ENCODE measurements around the gene ADARB2. TPM values are rescaled to one million over a fixed set of nuclear protein-coding genes. Genes with fewer than 3 reads are reported as not detected.

The ADARB2 gene
- total and polyA plus RNA-seq, 2 donors (not counting 1 experiment from before 2014, with no cell fraction given), result not detected

DNA sequence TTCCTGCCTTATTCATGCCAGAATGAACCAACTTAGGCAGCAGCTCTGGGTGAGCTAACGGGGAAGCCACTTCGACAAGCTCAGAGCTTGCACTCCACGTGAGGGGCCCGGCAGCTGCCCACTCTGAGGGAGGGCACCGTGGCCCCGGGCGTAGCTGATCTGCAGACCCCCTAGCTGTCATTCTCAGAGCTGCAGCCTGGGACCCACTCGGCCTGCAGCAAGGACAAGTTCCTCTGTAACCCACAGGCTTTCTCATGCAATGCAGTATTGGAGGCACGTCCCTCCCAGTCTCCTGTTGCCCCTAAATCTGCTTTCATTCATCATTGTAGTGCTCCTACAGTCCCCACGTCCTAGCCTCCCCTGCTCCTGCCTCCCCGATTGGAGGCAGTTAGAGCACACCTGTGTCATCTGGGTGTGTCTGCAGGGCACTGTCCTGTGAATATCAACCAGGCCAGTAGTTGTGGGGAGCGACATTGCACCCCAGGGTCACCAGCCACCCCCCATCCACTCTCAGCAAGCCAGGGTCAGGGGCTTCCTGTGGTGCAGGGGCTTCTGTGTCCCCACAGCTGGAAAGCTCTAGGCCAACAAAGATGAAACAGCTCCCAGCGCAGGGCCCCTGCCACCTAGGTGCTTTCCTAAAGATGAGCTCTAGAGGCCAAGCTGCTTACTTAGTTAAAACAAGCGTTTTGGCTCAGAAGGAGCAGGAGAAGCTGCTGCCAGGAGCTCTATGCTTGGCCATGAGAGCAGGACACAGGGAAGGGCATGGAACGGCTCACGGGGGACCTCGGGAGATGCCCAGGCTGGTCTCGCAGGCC lies 333.6 kb downstream of the ADARB2 start:
- no peak overlapping the region for H3K27ac ChIP-seq (ENCODE audit: insufficient read depth, low read length)
- no peak for DNase-seq (ENCODE audit: low read depth in 2 of 2)
- H4K20me1 ChIP-seq (ENCODE audit: control insufficient read depth, extremely low read depth, insufficient read depth, low read length), result no peaks in the 10 kb centered on the region
- H3K9ac ChIP-seq (ENCODE audit: insufficient read depth, low read length), result no peak overlapping the region
- TF ChIP-seq, protein P1, sequence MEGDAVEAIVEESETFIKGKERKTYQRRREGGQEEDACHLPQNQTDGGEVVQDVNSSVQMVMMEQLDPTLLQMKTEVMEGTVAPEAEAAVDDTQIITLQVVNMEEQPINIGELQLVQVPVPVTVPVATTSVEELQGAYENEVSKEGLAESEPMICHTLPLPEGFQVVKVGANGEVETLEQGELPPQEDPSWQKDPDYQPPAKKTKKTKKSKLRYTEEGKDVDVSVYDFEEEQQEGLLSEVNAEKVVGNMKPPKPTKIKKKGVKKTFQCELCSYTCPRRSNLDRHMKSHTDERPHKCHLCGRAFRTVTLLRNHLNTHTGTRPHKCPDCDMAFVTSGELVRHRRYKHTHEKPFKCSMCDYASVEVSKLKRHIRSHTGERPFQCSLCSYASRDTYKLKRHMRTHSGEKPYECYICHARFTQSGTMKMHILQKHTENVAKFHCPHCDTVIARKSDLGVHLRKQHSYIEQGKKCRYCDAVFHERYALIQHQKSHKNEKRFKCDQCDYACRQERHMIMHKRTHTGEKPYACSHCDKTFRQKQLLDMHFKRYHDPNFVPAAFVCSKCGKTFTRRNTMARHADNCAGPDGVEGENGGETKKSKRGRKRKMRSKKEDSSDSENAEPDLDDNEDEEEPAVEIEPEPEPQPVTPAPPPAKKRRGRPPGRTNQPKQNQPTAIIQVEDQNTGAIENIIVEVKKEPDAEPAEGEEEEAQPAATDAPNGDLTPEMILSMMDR (conservative IDR thresholded peaks at IDR 0.05 in 1 of 2, IDR thresholded peaks at IDR 0.05 in 1 of 2; ENCODE audit: low read depth in 1 of 2, low read length in 2 of 2), result no peak
- TF ChIP-seq EZH2 (IDR thresholded peaks at IDR 0.05; ENCODE audit: low read length, missing control alignments), result no peak
- H2AFZ ChIP-seq (ENCODE audit: low read length), result no peak overlapping the region
- H3K36me3 ChIP-seq (ENCODE audit: control insufficient read depth, insufficient read depth, low read length), result no peaks in the 10 kb centered on the region
- H3K4me3 ChIP-seq (replicated peaks in 1 of 4; ENCODE audit: control extremely low read depth in 1 of 4, insufficient read depth in 1 of 4, low read depth in 3 of 4, low read length in 4 of 4), result no peak overlapping the region
- H3K79me2 ChIP-seq (ENCODE audit: control insufficient read depth, insufficient read depth, low read length), result no peaks in the 10 kb centered on the region
- H3K27me3 ChIP-seq (ENCODE audit: control insufficient read depth, insufficient read depth, low read length), result no peaks in the 10 kb centered on the region
- H3K4me2 ChIP-seq (ENCODE audit: extremely low read depth, insufficient read depth, low read length), result no peak overlapping the region
- H3K9me3 ChIP-seq (ENCODE audit: control insufficient read depth, insufficient read depth, low read depth, low read length), result no peaks in the 10 kb centered on the region
- no peaks in the 10 kb centered on the region for H3K4me1 ChIP-seq (ENCODE audit: control insufficient read depth, extremely low read depth, insufficient read depth, low read length)

- Histone ChIP-seq H3K4me3 (replicated peaks in 1 of 4; ENCODE audit: control extremely low read depth in 1 of 4, insufficient read depth in 1 of 4, low read depth in 3 of 4, low read length in 4 of 4) (no peak overlapping the region), H3K79me2 (ENCODE audit: control insufficient read depth, insufficient read depth, low read length) (no peaks in the 10 kb centered on the region), H3K9me3 (ENCODE audit: control insufficient read depth, insufficient read depth, low read depth, low read length) (no peaks in the 10 kb centered on the region), H3K9ac (ENCODE audit: insufficient read depth, low read length) (no peak overlapping the region), H4K20me1 (ENCODE audit: control insufficient read depth, extremely low read depth, insufficient read depth, low read length) (no peaks in the 10 kb centered on the region), H3K27ac (ENCODE audit: insufficient read depth, low read length) (no peak overlapping the region), H2AFZ (ENCODE audit: low read length) (no peak overlapping the region), H3K27me3 (ENCODE audit: control insufficient read depth, insufficient read depth, low read length) (no peaks in the 10 kb centered on the region), H3K36me3 (ENCODE audit: control insufficient read depth, insufficient read depth, low read length) (no peaks in the 10 kb centered on the region), H3K4me1 (ENCODE audit: control insufficient read depth, extremely low read depth, insufficient read depth, low read length) (no peaks in the 10 kb centered on the region), H3K4me2 (ENCODE audit: extremely low read depth, insufficient read depth, low read length) (no peak overlapping the region)
- DNase-seq (ENCODE audit: low read depth in 2 of 2), result no peak
- TF ChIP-seq, protein P1 (conservative IDR thresholded peaks at IDR 0.05 in 1 of 2, IDR thresholded peaks at IDR 0.05 in 1 of 2; ENCODE audit: low read depth in 1 of 2, low read length in 2 of 2), result no peak
- no peak for TF ChIP-seq EZH2 (IDR thresholded peaks at IDR 0.05; ENCODE audit: low read length, missing control alignments)
These were observed 334.4 kb downstream of the ADARB2 start for GRCh38 chr10:1402816-1403507.

DNA sequence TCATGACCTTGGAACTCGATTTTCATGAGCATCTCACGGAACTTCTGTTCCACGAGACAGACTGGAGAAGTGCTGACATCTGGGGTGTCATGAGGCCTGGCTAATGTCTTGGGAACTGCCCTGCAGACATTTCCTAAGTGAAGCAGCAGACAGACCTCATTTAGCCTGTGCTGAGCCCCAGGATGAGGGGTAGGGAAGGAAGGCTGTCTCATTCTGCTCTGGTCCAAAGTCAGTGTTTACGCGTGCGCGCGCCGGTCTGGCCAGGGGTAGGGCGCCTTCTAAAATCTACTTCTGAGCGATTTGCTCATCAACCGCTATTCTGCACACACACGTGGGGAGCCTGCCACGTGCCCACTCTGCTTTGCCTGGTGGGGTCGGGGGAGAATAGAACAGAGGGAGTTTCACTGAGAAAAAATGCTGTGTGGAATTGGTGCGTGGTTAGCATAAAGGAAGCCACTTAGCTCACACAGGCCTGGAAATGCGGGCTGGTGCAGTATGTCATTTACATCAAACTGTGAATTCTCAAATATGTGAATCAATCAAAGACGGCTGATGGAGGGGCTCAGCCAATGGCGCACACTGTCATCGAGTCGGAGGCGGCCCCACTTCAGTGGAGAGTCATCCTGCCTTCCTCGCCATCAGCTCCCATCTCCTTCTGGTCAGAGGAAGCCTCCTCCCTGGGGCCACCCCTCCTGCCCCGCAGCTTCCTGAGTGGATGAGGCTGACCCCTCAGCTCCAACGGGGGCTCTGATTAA lies 335.1 kb downstream of the ADARB2 start:
- H2AFZ ChIP-seq (ENCODE audit: low read length), result no peak overlapping the region
- no peaks in the 10 kb centered on the region for H3K36me3 ChIP-seq (ENCODE audit: control insufficient read depth, insufficient read depth, low read length)
- no peaks in the 10 kb centered on the region for H4K20me1 ChIP-seq (ENCODE audit: control insufficient read depth, extremely low read depth, insufficient read depth, low read length)
- H3K4me2 ChIP-seq (ENCODE audit: extremely low read depth, insufficient read depth, low read length), result no peak overlapping the region
- no peaks in the 10 kb centered on the region for H3K9me3 ChIP-seq (ENCODE audit: control insufficient read depth, insufficient read depth, low read depth, low read length)
- no peak overlapping the region for H3K4me3 ChIP-seq (replicated peaks in 1 of 4; ENCODE audit: control extremely low read depth in 1 of 4, insufficient read depth in 1 of 4, low read depth in 3 of 4, low read length in 4 of 4)
- no peak overlapping the region for H3K9ac ChIP-seq (ENCODE audit: insufficient read depth, low read length)
- no peaks in the 10 kb centered on the region for H3K79me2 ChIP-seq (ENCODE audit: control insufficient read depth, insufficient read depth, low read length)
- H3K4me1 ChIP-seq (ENCODE audit: control insufficient read depth, extremely low read depth, insufficient read depth, low read length), result no peaks in the 10 kb centered on the region
- no peaks in the 10 kb centered on the region for H3K27me3 ChIP-seq (ENCODE audit: control insufficient read depth, insufficient read depth, low read length)
- no peak for DNase-seq (ENCODE audit: low read depth in 2 of 2)
- H3K27ac ChIP-seq (ENCODE audit: insufficient read depth, low read length), result no peak overlapping the region
- TF ChIP-seq EZH2 (IDR thresholded peaks at IDR 0.05; ENCODE audit: low read length, missing control alignments), result no peak
- TF ChIP-seq, protein P1 (conservative IDR thresholded peaks at IDR 0.05 in 1 of 2, IDR thresholded peaks at IDR 0.05 in 1 of 2; ENCODE audit: low read depth in 1 of 2, low read length in 2 of 2), result no peak
